Measurements from ENCODE around the gene EFCAB13. TPM values are rescaled to one million over a fixed set of nuclear protein-coding genes. Genes with fewer than 3 reads are reported as not detected.

Gene EFCAB13
- total and polyA plus RNA-seq, 5 donors from 2014 or later = 2.3 to 8.3 (median 3.1) TPM

GRCh38 chr17:47287639-47288038, 36.1 kb upstream of the EFCAB13 start:
- Histone ChIP-seq H3K27ac (ENCODE audit: insufficient read depth, low read length, poor library complexity, severe bottlenecking) (no peak overlapping the region), H3K9me3 (ENCODE audit: control insufficient read depth in 2 of 2, low read length in 2 of 2) (no peaks in the 10 kb centered on the region), H3K4me1 (ENCODE audit: control insufficient read depth, insufficient read depth, low read length, poor library complexity, severe bottlenecking) (no peaks in the 10 kb centered on the region), H3K27me3 (ENCODE audit: control insufficient read depth, insufficient read depth, low read length) (no peaks in the 10 kb centered on the region), H3K36me3 (ENCODE audit: control insufficient read depth, insufficient read depth, low read length) (no peaks in the 10 kb centered on the region), H3K4me3 (ENCODE audit: low read depth, low read length) (no peak overlapping the region)
- Mint-ChIP-seq H3K36me3 (no peaks in the 10 kb centered on the region), H3K4me3 (no peak overlapping the region), H3K9me3 (no peaks in the 10 kb centered on the region), H3K27ac (no peak overlapping the region), H3K4me1 (peaks cover 0 to 9% (median 2%) of the 10 kb centered on the region in 4 donors), H3K27me3 (peaks cover 5% of the 10 kb centered on the region)
- DNase-seq = no peak
- ATAC-seq (ENCODE audit: low read depth in 2 of 2) = no peak

GRCh38 chr17:47288531-47289116, 35.1 kb upstream of the EFCAB13 start:
- Mint-ChIP-seq H3K4me3 (no peak overlapping the region), H3K9me3 (no peaks in the 10 kb centered on the region), H3K27ac (no peak overlapping the region), H3K27me3 (peaks cover 5% of the 10 kb centered on the region), H3K4me1 (peaks cover 0 to 9% (median 2%) of the 10 kb centered on the region in 4 donors), H3K36me3 (no peaks in the 10 kb centered on the region)
- Histone ChIP-seq H3K9me3 (ENCODE audit: control insufficient read depth in 2 of 2, low read length in 2 of 2) (no peaks in the 10 kb centered on the region), H3K27ac (ENCODE audit: insufficient read depth, low read length, poor library complexity, severe bottlenecking) (no peak overlapping the region), H3K4me1 (ENCODE audit: control insufficient read depth, insufficient read depth, low read length, poor library complexity, severe bottlenecking) (no peaks in the 10 kb centered on the region), H3K36me3 (ENCODE audit: control insufficient read depth, insufficient read depth, low read length) (no peaks in the 10 kb centered on the region), H3K4me3 (ENCODE audit: low read depth, low read length) (no peak overlapping the region), H3K27me3 (ENCODE audit: control insufficient read depth, insufficient read depth, low read length) (no peaks in the 10 kb centered on the region)
- no peak for ATAC-seq (ENCODE audit: low read depth in 2 of 2)
- no peak for DNase-seq

GRCh38 chr17:47289302-47289701, 34.5 kb upstream of the EFCAB13 start:
- no peaks in the 10 kb centered on the region for H3K36me3 Mint-ChIP-seq
- Histone ChIP-seq H3K4me1 (ENCODE audit: control insufficient read depth, insufficient read depth, low read length, poor library complexity, severe bottlenecking) (no peaks in the 10 kb centered on the region), H3K9me3 (ENCODE audit: control insufficient read depth in 2 of 2, low read length in 2 of 2) (no peaks in the 10 kb centered on the region), H3K4me3 (ENCODE audit: low read depth, low read length) (no peak overlapping the region), H3K27ac (ENCODE audit: insufficient read depth, low read length, poor library complexity, severe bottlenecking) (no peak overlapping the region), H3K36me3 (ENCODE audit: control insufficient read depth, insufficient read depth, low read length) (no peaks in the 10 kb centered on the region), H3K27me3 (ENCODE audit: control insufficient read depth, insufficient read depth, low read length) (no peaks in the 10 kb centered on the region)
- H3K27me3 Mint-ChIP-seq = peaks cover 9% of the 10 kb centered on the region
- ATAC-seq (ENCODE audit: low read depth in 2 of 2) (no peak), DNase-seq (no peak)
- no peaks in the 10 kb centered on the region for H3K9me3 Mint-ChIP-seq
- H3K4me1 Mint-ChIP-seq = peaks cover 0 to 9% (median 2%) of the 10 kb centered on the region in 4 donors
- no peak overlapping the region for H3K4me3 Mint-ChIP-seq
- H3K27ac Mint-ChIP-seq = no peak overlapping the region

DNA sequence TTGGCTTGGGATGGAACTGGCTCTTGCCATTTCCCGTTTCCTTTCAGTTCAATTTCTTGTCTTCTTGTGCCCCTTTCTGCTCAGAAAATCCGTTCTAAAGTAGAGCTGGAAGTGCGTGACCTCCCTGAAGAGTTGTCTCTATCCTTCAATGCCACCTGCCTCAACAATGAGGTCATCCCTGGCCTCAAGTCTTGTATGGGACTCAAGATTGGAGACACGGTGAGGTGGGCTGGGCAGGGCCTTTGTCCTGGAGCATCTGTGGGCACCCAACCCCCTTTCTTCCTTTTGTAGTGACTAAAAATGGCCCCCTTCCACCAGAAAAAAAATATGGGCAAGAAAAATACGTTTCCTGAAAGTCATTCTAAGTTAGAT, 32.9 kb upstream of the EFCAB13 start:
- no peaks in the 10 kb centered on the region for H3K36me3 ChIP-seq (ENCODE audit: control insufficient read depth, insufficient read depth, low read length)
- H3K27ac ChIP-seq (ENCODE audit: insufficient read depth, low read length, poor library complexity, severe bottlenecking) = no peak overlapping the region
- H3K9me3 ChIP-seq (ENCODE audit: control insufficient read depth in 2 of 2, low read length in 2 of 2) = no peaks in the 10 kb centered on the region
- H3K27me3 ChIP-seq (ENCODE audit: control insufficient read depth, insufficient read depth, low read length) = no peaks in the 10 kb centered on the region
- peaks cover 15% of the 10 kb centered on the region for H3K27me3 Mint-ChIP-seq
- H3K4me1 Mint-ChIP-seq = peaks cover 0 to 9% (median 2%) of the 10 kb centered on the region in 4 donors
- H3K4me3 ChIP-seq (ENCODE audit: low read depth, low read length) = no peak overlapping the region
- DNase-seq = no peak
- ATAC-seq (ENCODE audit: low read depth in 2 of 2) = no peak
- H3K4me1 ChIP-seq (ENCODE audit: control insufficient read depth, insufficient read depth, low read length, poor library complexity, severe bottlenecking) = no peaks in the 10 kb centered on the region
- no peak overlapping the region for H3K4me3 Mint-ChIP-seq
- H3K9me3 Mint-ChIP-seq = no peaks in the 10 kb centered on the region
- H3K27ac Mint-ChIP-seq = no peak overlapping the region
- no peaks in the 10 kb centered on the region for H3K36me3 Mint-ChIP-seq

GRCh38 chr17:47291242-47291873, 32.4 kb upstream of the EFCAB13 start:
- no peaks in the 10 kb centered on the region for H3K9me3 Mint-ChIP-seq
- no peaks in the 10 kb centered on the region for H3K36me3 Mint-ChIP-seq

DNA sequence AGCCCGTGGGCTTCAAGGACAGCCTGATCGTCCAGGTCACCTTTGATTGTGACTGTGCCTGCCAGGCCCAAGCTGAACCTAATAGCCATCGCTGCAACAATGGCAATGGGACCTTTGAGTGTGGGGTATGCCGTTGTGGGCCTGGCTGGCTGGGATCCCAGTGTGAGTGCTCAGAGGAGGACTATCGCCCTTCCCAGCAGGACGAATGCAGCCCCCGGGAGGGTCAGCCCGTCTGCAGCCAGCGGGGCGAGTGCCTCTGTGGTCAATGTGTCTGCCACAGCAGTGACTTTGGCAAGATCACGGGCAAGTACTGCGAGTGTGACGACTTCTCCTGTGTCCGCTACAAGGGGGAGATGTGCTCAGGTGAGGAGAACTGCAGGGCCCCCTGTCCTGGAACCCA, 31.5 kb upstream of the EFCAB13 start:
- no peak for ATAC-seq (ENCODE audit: low read depth in 2 of 2)
- Mint-ChIP-seq H3K27ac (no peak overlapping the region), H3K4me3 (no peak overlapping the region), H3K9me3 (no peaks in the 10 kb centered on the region), H3K4me1 (peaks cover 0 to 6% (median 0%) of the 10 kb centered on the region in 4 donors), H3K27me3 (peaks cover 15% of the 10 kb centered on the region), H3K36me3 (no peaks in the 10 kb centered on the region)
- Histone ChIP-seq H3K27me3 (ENCODE audit: control insufficient read depth, insufficient read depth, low read length) (no peaks in the 10 kb centered on the region), H3K27ac (ENCODE audit: insufficient read depth, low read length, poor library complexity, severe bottlenecking) (no peak overlapping the region), H3K9me3 (ENCODE audit: control insufficient read depth in 2 of 2, low read length in 2 of 2) (no peaks in the 10 kb centered on the region), H3K4me3 (ENCODE audit: low read depth, low read length) (no peak overlapping the region), H3K36me3 (ENCODE audit: control insufficient read depth, insufficient read depth, low read length) (no peaks in the 10 kb centered on the region), H3K4me1 (ENCODE audit: control insufficient read depth, insufficient read depth, low read length, poor library complexity, severe bottlenecking) (no peaks in the 10 kb centered on the region)
- no peak for DNase-seq

More at GRCh38 chr17:47291242-47291873, 32.4 kb upstream of the EFCAB13 start:
- Histone ChIP-seq H3K4me1 (ENCODE audit: control insufficient read depth, insufficient read depth, low read length, poor library complexity, severe bottlenecking) (no peaks in the 10 kb centered on the region), H3K27me3 (ENCODE audit: control insufficient read depth, insufficient read depth, low read length) (no peaks in the 10 kb centered on the region), H3K36me3 (ENCODE audit: control insufficient read depth, insufficient read depth, low read length) (no peaks in the 10 kb centered on the region), H3K9me3 (ENCODE audit: control insufficient read depth in 2 of 2, low read length in 2 of 2) (no peaks in the 10 kb centered on the region), H3K27ac (ENCODE audit: insufficient read depth, low read length, poor library complexity, severe bottlenecking) (no peak overlapping the region), H3K4me3 (ENCODE audit: low read depth, low read length) (no peak overlapping the region)
- ATAC-seq (ENCODE audit: low read depth in 2 of 2) (no peak), DNase-seq (no peak)
- peaks cover 15% of the 10 kb centered on the region for H3K27me3 Mint-ChIP-seq
- H3K4me3 Mint-ChIP-seq = no peak overlapping the region
- H3K4me1 Mint-ChIP-seq = peaks cover 0 to 9% (median 0%) of the 10 kb centered on the region in 4 donors
- H3K27ac Mint-ChIP-seq = no peak overlapping the region

DNA sequence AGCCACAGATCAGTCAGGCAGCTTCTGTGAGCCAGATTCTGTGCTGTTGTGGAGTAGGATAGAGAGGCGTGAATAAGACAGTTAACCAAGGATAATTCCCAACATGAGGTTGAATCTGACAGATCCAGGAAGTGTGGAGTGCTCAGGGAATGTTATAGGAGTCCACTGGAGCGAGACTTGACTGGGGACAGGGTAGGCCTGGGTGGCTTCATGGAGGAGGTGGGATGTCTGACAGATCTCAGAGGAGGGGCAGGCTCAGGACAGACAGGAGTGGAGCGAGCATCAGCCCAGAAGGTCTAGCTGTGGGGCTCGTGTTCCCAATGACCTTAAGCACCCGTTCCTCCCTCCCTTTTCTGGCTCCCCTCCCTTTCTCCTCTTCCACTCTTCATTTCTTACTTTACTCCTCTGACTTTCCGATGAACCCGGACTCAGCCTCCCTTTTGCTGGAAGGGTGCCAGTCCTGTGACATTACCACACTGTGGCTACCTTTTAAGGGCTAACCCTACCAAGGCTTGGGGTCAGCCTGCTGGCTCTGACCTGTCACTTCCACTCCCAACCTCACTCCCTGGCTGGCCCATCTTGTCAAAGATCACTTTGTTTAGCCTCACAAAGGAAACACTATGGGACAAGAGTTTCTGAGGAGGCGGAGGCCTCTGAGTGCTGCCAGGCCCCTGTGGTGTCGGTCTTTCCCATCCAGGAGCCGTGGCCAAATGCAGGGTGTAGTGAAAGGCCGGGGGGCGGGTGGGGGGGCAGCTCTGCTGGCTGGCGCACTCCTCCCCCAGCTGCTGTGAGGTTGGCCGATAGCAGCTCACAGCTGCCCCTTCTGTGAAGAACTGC, 28.5 kb upstream of the EFCAB13 start:
- Mint-ChIP-seq H3K4me1 (peaks cover 0 to 4% (median 0%) of the 10 kb centered on the region in 4 donors), H3K36me3 (no peaks in the 10 kb centered on the region)

More for the DNA sequence above, 28.5 kb upstream of the EFCAB13 start:
- ATAC-seq (ENCODE audit: low read depth in 2 of 2) (no peak), DNase-seq (no peak)
- H3K4me3 Mint-ChIP-seq = no peak overlapping the region
- no peak overlapping the region for H3K4me3 ChIP-seq (ENCODE audit: low read depth, low read length)
- no peaks in the 10 kb centered on the region for H3K4me1 ChIP-seq (ENCODE audit: control insufficient read depth, insufficient read depth, low read length, poor library complexity, severe bottlenecking)
- peaks cover 15% of the 10 kb centered on the region for H3K27me3 Mint-ChIP-seq
- no peak overlapping the region for H3K27ac ChIP-seq (ENCODE audit: insufficient read depth, low read length, poor library complexity, severe bottlenecking)
- H3K9me3 ChIP-seq (ENCODE audit: control insufficient read depth in 2 of 2, low read length in 2 of 2) = no peaks in the 10 kb centered on the region
- H3K27ac Mint-ChIP-seq = peak overlapping the region in 1 of 3 donors; percentile 74
- H3K9me3 Mint-ChIP-seq = no peaks in the 10 kb centered on the region
- no peaks in the 10 kb centered on the region for H3K27me3 ChIP-seq (ENCODE audit: control insufficient read depth, insufficient read depth, low read length)
- no peaks in the 10 kb centered on the region for H3K36me3 ChIP-seq (ENCODE audit: control insufficient read depth, insufficient read depth, low read length)
